ENCODE measurements around the gene DENND1B.

DNA sequence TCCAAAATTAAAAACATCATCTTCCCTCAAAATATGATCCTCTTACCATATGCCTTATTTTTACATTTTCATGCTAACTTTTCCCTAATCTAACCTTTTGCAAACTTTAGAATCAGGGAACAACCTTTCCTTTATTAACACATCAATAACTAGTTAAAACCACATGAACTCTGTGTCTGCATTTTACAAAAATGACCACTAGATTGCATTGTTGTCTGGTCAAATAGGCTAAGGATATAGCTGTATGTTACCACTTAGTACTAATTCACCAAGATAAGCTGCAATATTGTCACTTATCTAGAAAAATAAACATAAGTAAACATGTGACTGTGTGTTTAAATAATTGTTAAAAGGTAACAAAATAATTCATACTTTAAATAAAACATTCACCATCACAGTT is 82.3 kb downstream of the DENND1B start:
- TF ChIP-seq, protein P1, sequence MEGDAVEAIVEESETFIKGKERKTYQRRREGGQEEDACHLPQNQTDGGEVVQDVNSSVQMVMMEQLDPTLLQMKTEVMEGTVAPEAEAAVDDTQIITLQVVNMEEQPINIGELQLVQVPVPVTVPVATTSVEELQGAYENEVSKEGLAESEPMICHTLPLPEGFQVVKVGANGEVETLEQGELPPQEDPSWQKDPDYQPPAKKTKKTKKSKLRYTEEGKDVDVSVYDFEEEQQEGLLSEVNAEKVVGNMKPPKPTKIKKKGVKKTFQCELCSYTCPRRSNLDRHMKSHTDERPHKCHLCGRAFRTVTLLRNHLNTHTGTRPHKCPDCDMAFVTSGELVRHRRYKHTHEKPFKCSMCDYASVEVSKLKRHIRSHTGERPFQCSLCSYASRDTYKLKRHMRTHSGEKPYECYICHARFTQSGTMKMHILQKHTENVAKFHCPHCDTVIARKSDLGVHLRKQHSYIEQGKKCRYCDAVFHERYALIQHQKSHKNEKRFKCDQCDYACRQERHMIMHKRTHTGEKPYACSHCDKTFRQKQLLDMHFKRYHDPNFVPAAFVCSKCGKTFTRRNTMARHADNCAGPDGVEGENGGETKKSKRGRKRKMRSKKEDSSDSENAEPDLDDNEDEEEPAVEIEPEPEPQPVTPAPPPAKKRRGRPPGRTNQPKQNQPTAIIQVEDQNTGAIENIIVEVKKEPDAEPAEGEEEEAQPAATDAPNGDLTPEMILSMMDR (conservative IDR thresholded peaks at IDR 0.05 in 1 of 2, IDR thresholded peaks at IDR 0.05 in 1 of 2; ENCODE audit: extremely low read depth in 1 of 2, insufficient read depth in 1 of 2, low read depth in 1 of 2, low read length in 2 of 2): peak; percentile 29 to 55
- TF ChIP-seq EZH2 (IDR thresholded peaks at IDR 0.05; ENCODE audit: borderline replicate concordance, low read length): no peak

All from mammary epithelial cell (primary cell).